Measurements from ENCODE around the gene PDE11A. TPM values are rescaled to one million over a fixed set of nuclear protein-coding genes. Genes with fewer than 3 reads are reported as not detected.
"Not testable (repeated sequence)": the region's sequence is repeated elsewhere in the genome, so short reads cannot be mapped to it uniquely, and the experiment has no call there.

The PDE11A gene
- total RNA-seq, 1 donor from 2014 or later, result not detected

DNA sequence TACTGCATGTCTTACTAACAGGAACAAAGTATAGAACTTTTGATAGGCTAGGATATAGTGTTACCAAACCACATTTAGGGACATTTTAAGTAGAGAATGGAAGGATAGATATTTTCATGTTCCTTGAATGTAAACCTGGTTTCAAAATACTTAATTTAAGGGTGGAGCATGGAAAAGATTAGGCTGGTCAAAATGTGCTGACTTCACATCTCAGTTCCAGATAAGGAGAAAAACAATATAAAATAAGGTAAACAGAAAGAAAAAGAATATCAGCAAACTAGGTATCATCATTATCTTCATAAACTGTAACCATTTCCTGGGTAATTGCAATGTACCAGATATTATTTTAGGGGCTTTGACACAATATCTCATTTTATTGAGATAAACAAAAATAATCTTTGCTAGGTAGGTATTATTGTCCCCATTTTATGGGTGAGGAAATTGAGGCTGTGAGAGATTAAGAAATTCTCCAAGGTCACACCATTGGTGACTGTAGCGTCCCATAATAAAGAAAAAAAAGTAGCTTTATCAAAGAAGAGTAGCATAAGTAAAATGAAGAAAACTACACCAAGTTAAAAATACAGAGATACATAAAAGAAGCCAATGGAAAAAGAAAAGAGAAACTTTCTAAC lies 3.6 kb downstream of the PDE11A start:
- no peak overlapping the region for H3K4me3 Mint-ChIP-seq
- H3K36me3 Mint-ChIP-seq (ENCODE audit: low read depth), result no peaks in the 10 kb centered on the region
- intact Hi-C loops (cut with micrococcal nuclease), result no loop called here
- no peak for DNase-seq (ENCODE audit: low spot score)
- no peaks in the 10 kb centered on the region for H3K9me3 Mint-ChIP-seq
- H3K4me1 Mint-ChIP-seq (ENCODE audit: low read depth), result peaks cover 10% of the 10 kb centered on the region
- peaks cover 49% of the 10 kb centered on the region for H3K27me3 Mint-ChIP-seq (ENCODE audit: insufficient read depth)
- no peak overlapping the region for H3K27ac Mint-ChIP-seq

DNA sequence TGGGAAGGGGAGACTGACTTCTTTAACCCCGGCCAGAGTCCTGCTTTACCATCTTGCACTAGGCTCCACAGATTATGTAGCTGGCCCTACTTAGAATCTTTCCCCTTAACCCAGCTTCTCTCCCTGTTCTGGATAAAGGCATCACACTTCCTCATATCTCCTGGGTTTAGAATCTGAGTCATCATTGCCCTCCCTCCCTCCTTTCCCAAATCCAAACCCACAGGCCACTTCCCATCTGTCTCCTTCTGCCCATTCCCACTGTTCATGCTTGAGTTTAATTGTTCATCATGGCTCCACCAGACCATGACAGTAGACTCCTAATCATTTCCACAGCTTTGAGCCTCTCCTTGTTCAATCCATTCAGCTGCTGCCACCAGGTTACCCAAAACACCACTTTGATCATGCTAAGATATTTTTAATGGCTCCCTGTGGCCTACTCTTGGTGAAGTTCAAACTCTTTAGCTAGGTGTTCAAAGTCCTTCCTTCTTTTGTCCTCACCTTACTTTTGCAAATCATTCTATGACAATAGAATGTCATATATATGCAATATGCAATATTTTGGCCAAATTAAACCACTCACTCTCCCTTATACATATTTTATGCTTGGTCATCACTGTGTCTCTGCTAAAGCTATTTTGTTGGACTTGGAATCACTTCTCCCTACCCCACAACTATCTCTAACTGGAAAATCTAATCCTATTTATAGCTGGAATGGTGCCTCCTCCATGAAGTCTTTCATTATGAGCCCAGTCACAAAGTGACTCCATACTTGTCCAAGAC lies 5.5 kb downstream of the PDE11A start:
- peaks cover 37% of the 10 kb centered on the region for H3K27me3 Mint-ChIP-seq (ENCODE audit: insufficient read depth)
- intact Hi-C loops (cut with micrococcal nuclease), result no loop called here

DNA sequence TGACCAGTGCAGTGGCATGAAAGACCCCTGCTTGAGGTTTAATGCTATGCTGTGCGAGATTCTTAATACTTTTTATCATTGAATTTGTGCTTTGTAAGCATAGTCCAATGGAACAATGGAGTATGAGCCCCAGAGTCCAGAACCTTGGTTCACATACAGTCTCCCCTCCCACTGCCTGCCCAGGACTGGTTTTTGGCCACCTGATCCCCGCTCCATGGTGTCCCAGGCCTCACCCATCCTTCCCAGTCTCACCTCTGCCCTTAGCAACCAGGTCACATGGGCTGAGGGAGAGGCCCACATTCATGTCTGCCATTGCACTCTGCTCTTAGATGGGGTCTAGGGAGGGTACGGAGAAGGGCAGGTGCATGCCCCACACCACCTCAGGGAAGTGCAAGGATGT lies 6.3 kb downstream of the PDE11A start:
- Mint-ChIP-seq H3K27ac (no peak overlapping the region), H3K36me3 (ENCODE audit: low read depth) (no peaks in the 10 kb centered on the region), H3K9me3 (no peaks in the 10 kb centered on the region), H3K27me3 (ENCODE audit: insufficient read depth) (peaks cover 31% of the 10 kb centered on the region), H3K4me3 (no peak overlapping the region), H3K4me1 (ENCODE audit: low read depth) (no peaks in the 10 kb centered on the region)
- intact Hi-C loops (cut with micrococcal nuclease), result no loop called here
- DNase-seq (ENCODE audit: low spot score), result no peak

More for the DNA sequence above, 5.5 kb downstream of the PDE11A start:
- H3K4me3 Mint-ChIP-seq, result no peak overlapping the region
- no peak overlapping the region for H3K27ac Mint-ChIP-seq
- no peaks in the 10 kb centered on the region for H3K4me1 Mint-ChIP-seq (ENCODE audit: low read depth)
- H3K36me3 Mint-ChIP-seq (ENCODE audit: low read depth), result no peaks in the 10 kb centered on the region
- H3K9me3 Mint-ChIP-seq, result no peaks in the 10 kb centered on the region
- DNase-seq (ENCODE audit: low spot score), result no peak

DNA sequence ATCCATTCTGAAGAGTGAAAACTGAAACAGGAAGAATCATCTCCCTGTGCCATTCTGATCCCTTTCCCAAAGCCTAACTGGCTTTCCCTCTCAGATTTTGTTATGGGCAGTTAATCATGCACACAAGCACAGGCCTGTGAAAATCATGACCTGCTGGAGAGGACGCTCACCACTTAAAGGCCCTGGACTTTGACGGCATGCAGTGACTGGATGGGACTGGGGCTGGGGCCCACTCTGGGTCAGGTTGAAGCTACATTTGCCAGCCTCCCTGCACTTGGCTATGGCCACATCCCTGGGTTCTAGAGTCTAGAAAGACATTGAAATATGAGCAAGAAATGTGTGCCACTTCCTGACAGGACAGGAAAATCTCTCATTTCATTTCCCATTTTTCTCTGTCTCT lies 12.9 kb downstream of the PDE11A start:
- H3K4me3 Mint-ChIP-seq, result no peak overlapping the region
- no peak for DNase-seq (ENCODE audit: low spot score)
- no peaks in the 10 kb centered on the region for H3K4me1 Mint-ChIP-seq (ENCODE audit: low read depth)
- H3K27ac Mint-ChIP-seq, result no peak overlapping the region
- H3K9me3 Mint-ChIP-seq, result no peaks in the 10 kb centered on the region
- H3K36me3 Mint-ChIP-seq (ENCODE audit: low read depth), result no peaks in the 10 kb centered on the region
- H3K27me3 Mint-ChIP-seq (ENCODE audit: insufficient read depth), result peaks cover 5% of the 10 kb centered on the region
- intact Hi-C loops (cut with micrococcal nuclease), result no loop called here

DNA sequence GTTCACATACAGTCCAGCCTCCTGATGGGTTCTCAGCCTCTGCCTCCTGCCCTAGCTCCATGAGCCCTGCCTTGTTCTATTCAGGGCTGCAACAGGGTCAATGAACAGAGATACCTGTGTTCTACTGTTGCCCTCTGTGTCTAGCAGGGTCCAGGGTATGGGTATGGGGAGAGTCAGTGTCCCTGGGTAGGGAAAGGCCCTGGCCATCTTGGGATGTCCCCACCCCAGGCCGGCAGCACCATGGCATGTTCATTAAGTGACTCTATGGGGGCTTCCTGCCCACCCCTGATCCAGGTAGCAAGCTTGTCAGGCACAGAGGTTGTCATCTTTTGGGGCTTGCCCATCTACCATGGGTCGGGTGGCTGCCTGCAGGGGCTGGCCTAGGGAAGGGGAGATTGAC lies 13.5 kb downstream of the PDE11A start:
- no peaks in the 10 kb centered on the region for H3K4me1 Mint-ChIP-seq (ENCODE audit: low read depth)
- no peak for DNase-seq (ENCODE audit: low spot score)
- H3K27me3 Mint-ChIP-seq (ENCODE audit: insufficient read depth), result peaks cover 3% of the 10 kb centered on the region
- intact Hi-C loops (cut with micrococcal nuclease), result no loop called here
- no peaks in the 10 kb centered on the region for H3K36me3 Mint-ChIP-seq (ENCODE audit: low read depth)
- H3K9me3 Mint-ChIP-seq, result no peaks in the 10 kb centered on the region
- no peak overlapping the region for H3K4me3 Mint-ChIP-seq
- no peak overlapping the region for H3K27ac Mint-ChIP-seq

DNA sequence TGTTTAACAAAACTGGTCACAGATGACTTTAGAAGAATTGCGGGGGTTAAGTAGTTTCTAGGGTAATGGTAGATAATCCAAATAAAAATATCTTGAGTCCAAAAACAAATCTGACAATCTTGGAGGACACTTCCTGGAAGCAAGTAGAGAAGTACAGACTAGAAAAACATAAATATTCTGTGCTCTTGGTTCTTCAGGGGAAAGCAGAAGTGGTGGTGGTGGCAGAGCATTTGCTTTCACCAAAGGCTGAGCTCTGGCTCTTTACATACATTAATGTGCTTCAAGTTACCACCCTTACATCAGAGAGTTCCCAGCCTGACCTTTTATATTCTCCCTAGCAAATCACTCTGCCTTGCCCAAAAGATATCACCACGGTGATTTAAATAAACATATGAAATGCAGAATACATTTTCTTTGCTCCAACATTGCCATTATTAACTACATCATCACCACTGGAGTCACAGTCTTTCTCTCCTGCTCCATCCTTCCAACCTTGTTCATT lies 15.3 kb downstream of the PDE11A start:
- Mint-ChIP-seq H3K4me1 (ENCODE audit: low read depth) (no peaks in the 10 kb centered on the region), H3K27me3 (ENCODE audit: insufficient read depth) (no peaks in the 10 kb centered on the region), H3K9me3 (no peaks in the 10 kb centered on the region), H3K27ac (no peak overlapping the region), H3K4me3 (no peak overlapping the region), H3K36me3 (ENCODE audit: low read depth) (no peaks in the 10 kb centered on the region)
- intact Hi-C loops (cut with micrococcal nuclease), result no loop called here
- DNase-seq (ENCODE audit: low spot score), result no peak

DNA sequence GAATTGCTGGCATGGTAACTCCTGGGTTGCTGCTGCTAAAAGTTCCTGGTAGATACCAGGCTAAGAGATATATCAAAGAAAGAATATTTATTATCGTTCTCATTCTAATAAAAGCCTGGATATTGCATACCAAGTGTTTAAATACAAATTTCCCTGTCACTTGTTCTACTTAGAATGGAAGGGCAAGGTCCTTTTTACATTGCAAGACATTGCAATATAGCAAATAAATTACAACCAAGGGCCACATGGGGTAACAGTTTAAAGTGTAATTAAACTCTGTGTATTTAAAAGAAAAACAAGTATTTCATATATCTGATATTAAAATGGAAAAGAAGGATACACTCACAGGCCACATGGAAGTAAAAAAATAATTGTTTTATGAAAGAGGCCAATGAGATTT lies 16.2 kb downstream of the PDE11A start:
- intact Hi-C loops (cut with micrococcal nuclease), result no loop called here
- Mint-ChIP-seq H3K4me3 (no peak overlapping the region), H3K27me3 (ENCODE audit: insufficient read depth) (peaks cover 2% of the 10 kb centered on the region), H3K36me3 (ENCODE audit: low read depth) (no peaks in the 10 kb centered on the region), H3K4me1 (ENCODE audit: low read depth) (no peaks in the 10 kb centered on the region), H3K9me3 (no peaks in the 10 kb centered on the region), H3K27ac (no peak overlapping the region)
- no peak for DNase-seq (ENCODE audit: low spot score)

DNA sequence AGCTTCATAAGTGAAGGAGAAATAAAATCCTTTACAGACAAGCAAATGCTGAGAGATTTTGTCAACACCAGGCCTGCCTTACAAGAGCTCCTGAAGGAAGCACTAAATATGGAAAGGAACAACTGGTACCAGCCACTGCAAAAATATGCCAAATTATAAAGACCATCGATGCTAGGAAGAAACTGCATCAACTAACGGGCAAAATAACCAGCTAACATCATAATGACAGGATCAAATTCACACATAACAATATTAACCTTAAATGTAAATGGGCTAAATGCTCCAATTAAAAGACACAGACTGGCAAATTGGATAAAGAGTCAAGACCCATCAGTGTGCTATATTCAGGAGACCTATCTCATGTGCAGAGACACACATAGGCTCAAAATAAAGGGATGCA lies 21.3 kb downstream of the PDE11A start:
- H3K36me3 Mint-ChIP-seq (ENCODE audit: low read depth); DNase-seq (ENCODE audit: low spot score); H3K4me1 Mint-ChIP-seq (ENCODE audit: low read depth); H3K9me3 Mint-ChIP-seq; H3K27me3 Mint-ChIP-seq (ENCODE audit: insufficient read depth); H3K27ac Mint-ChIP-seq; intact Hi-C loops (cut with micrococcal nuclease); H3K4me3 Mint-ChIP-seq: not testable (repeated sequence)

DNA sequence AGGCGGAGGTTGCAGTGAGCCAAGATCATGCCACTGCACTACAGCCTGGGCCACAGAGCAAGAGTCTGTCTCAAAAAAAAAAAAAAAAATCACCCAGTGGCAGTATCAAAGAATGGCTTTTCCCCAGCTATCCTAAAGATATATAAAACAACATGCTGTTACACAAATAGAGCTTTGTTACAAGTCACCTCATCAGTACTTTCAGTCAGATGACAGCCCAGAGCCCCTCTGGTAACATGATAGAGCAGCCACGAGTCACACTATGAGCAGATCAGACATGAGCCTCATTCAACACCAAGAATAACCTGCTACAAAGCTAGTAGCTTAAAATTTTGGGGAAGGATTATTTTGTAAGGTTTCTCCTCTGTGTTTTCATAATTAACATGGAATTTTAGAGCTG lies 25.2 kb downstream of the PDE11A start:
- H3K9me3 Mint-ChIP-seq, result no peaks in the 10 kb centered on the region
- no peak for DNase-seq (ENCODE audit: low spot score)
- no peak overlapping the region for H3K4me3 Mint-ChIP-seq
- intact Hi-C loops (cut with micrococcal nuclease), result no loop called here
- peaks cover 4% of the 10 kb centered on the region for H3K27me3 Mint-ChIP-seq (ENCODE audit: insufficient read depth)
- no peaks in the 10 kb centered on the region for H3K4me1 Mint-ChIP-seq (ENCODE audit: low read depth)
- H3K27ac Mint-ChIP-seq, result no peak overlapping the region
- H3K36me3 Mint-ChIP-seq (ENCODE audit: low read depth), result no peaks in the 10 kb centered on the region

DNA sequence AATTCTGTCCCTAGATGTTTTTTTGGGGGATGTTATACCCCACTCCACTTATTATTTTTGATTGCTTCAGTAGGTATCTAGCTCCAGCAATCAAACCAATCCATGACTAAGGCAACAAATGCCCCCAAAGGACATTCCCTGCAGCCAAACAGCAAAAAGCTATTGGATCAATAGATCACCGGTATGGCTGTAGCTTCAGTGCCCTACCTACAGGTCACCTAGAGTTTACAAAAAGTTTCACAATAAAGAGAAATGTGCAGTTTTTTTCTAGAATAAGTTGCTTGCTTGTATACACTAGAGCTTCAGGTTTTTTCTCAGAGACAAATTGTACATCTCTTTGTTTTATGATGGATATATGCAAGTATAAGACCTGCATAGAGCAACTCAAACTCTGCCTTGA lies 27.7 kb downstream of the PDE11A start:
- peaks cover 2% of the 10 kb centered on the region for H3K27me3 Mint-ChIP-seq (ENCODE audit: insufficient read depth)

DNA sequence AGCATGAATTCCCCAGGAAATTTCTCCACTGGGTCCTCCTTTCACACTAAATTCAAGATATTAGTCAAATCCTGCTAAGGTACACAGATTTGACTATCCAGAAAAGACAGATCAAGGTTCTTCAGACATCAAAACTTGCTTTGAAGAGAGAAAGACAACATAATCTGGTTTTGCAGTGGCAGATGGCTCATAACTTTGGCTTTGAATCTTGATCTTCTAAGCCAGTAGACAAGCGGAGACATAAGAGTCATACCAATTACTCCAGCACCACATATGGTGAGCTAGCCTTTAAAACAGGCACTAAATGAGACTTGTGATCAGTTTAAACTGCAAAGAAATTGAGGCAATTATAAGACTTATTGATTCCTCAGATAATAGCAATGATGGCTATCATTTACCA lies 29.3 kb downstream of the PDE11A start:
- H3K9me3 Mint-ChIP-seq, result no peaks in the 10 kb centered on the region
- H3K36me3 Mint-ChIP-seq (ENCODE audit: low read depth), result no peaks in the 10 kb centered on the region

More for the DNA sequence above, 27.7 kb downstream of the PDE11A start:
- intact Hi-C loops (cut with micrococcal nuclease), result no loop called here
- H3K27ac Mint-ChIP-seq, result no peak overlapping the region
- DNase-seq (ENCODE audit: low spot score), result no peak
- no peaks in the 10 kb centered on the region for H3K4me1 Mint-ChIP-seq (ENCODE audit: low read depth)
- H3K9me3 Mint-ChIP-seq, result no peaks in the 10 kb centered on the region
- no peak overlapping the region for H3K4me3 Mint-ChIP-seq
- H3K36me3 Mint-ChIP-seq (ENCODE audit: low read depth), result no peaks in the 10 kb centered on the region

DNA sequence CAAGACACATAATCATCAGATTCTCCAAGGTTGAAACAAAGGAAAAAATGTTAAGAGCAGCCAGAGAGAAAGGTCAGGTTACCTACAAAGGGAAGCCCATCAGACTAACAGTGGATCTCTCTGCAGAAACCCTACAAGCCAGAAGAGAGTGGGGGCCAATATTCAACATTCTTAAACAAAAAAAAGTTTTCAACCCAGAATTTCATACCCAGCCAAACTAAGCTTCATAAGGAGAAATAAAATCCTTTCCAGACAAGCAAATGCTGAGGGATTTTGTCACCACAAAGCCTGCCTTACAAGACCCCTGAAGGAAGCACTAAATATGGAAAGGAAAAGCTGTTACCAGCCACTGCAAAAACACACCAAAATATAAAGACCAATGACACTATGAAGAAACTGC lies 39.0 kb downstream of the PDE11A start:
- intact Hi-C loops (cut with micrococcal nuclease); H3K27me3 Mint-ChIP-seq (ENCODE audit: insufficient read depth); H3K4me3 Mint-ChIP-seq; H3K4me1 Mint-ChIP-seq (ENCODE audit: low read depth); DNase-seq (ENCODE audit: low spot score); H3K36me3 Mint-ChIP-seq (ENCODE audit: low read depth); H3K27ac Mint-ChIP-seq: not testable (repeated sequence)
- H3K9me3 Mint-ChIP-seq, result peaks cover 13% of the 10 kb centered on the region

More for the DNA sequence above, 29.3 kb downstream of the PDE11A start:
- Mint-ChIP-seq H3K4me3 (no peak overlapping the region), H3K27me3 (ENCODE audit: insufficient read depth) (peaks cover 2% of the 10 kb centered on the region), H3K27ac (no peak overlapping the region), H3K4me1 (ENCODE audit: low read depth) (no peaks in the 10 kb centered on the region)
- intact Hi-C loops (cut with micrococcal nuclease), result no loop called here
- no peak for DNase-seq (ENCODE audit: low spot score)

DNA sequence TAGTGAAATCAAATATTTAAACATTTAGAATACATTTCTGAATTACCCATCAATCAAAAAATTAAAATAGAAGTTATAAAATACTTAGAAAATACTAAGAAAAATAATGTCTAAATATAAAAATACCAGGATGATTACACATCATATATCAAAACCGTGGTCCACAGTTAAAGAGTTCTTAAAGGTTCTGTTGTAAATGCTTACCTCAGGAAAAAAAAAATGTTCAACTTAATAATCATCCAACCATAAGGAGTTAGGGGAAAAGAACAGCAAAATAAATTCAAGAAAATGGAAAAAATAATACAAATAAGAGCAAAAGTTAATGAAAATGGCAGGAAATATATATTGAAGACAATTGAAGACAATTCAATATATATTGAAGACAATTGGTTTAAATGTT lies 43.2 kb downstream of the PDE11A start:
- intact Hi-C loops (cut with micrococcal nuclease), result no loop called here
- no peak overlapping the region for H3K27ac Mint-ChIP-seq
- DNase-seq (ENCODE audit: low spot score), result no peak
- peaks cover 8% of the 10 kb centered on the region for H3K27me3 Mint-ChIP-seq (ENCODE audit: insufficient read depth)
- H3K36me3 Mint-ChIP-seq (ENCODE audit: low read depth), result no peaks in the 10 kb centered on the region
- peaks cover 9% of the 10 kb centered on the region for H3K9me3 Mint-ChIP-seq
- no peak overlapping the region for H3K4me3 Mint-ChIP-seq
- no peaks in the 10 kb centered on the region for H3K4me1 Mint-ChIP-seq (ENCODE audit: low read depth)
